ENCODE measurements around the gene PRDM4. TPM values are rescaled to one million over a fixed set of nuclear protein-coding genes. Genes with fewer than 3 reads are reported as not detected.

The PRDM4 gene, protein sequence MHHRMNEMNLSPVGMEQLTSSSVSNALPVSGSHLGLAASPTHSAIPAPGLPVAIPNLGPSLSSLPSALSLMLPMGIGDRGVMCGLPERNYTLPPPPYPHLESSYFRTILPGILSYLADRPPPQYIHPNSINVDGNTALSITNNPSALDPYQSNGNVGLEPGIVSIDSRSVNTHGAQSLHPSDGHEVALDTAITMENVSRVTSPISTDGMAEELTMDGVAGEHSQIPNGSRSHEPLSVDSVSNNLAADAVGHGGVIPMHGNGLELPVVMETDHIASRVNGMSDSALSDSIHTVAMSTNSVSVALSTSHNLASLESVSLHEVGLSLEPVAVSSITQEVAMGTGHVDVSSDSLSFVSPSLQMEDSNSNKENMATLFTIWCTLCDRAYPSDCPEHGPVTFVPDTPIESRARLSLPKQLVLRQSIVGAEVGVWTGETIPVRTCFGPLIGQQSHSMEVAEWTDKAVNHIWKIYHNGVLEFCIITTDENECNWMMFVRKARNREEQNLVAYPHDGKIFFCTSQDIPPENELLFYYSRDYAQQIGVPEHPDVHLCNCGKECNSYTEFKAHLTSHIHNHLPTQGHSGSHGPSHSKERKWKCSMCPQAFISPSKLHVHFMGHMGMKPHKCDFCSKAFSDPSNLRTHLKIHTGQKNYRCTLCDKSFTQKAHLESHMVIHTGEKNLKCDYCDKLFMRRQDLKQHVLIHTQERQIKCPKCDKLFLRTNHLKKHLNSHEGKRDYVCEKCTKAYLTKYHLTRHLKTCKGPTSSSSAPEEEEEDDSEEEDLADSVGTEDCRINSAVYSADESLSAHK
- total RNA-seq (2014; rRNA removed; shearing (Covaris generic); ENCODE audit: low replicate concordance): 26.1 and 31.5 TPM in 2 replicates

DNA sequence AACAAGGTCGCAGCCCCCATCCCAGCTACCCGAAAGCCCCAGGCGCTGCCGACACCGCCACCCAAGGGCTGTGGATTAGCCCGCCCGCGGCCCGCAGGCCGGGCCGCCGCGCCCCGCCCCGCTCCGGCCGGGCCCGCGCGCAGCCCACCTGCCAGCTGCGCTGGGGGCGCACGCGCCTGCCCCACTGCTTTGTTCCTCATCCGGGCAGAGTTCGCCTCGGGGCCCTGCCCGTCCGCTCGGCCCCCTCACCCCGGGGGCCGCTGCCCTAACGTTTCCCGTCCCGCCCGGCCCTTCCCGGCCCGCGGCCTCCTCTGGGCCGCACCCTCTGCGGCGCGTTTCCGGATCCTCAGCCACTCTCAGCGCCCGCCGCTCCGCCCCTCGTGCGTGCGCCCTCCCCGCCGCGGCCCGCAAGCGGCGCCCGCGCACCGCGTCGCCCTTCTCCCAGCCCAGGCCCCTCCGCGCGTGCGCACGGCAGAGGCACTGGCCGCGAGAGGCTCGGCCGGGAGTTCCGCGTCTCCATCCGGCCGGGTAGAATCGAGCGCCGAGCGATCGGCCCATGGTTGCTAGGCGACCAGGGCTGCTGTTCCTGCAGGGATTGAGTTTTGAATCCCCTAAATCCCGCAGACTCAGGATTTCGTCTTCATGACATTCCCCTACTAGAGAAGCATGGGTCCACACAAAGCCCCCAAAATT is at the start of gene PRDM4:
Gene PRDM4 (minus strand): TSS at position 329 of the 693 bp plus-strand sequence. CDS start 622 bp downstream, outside the sequence.
- H3K9ac ChIP-seq (ENCODE audit: low read length): peak within 1 kb of the TSS; percentile 96
- peak within 1 kb of the TSS; percentile 90 for H3K4me2 ChIP-seq (ENCODE audit: low read depth, low read length, poor library complexity, severe bottlenecking)

DNA sequence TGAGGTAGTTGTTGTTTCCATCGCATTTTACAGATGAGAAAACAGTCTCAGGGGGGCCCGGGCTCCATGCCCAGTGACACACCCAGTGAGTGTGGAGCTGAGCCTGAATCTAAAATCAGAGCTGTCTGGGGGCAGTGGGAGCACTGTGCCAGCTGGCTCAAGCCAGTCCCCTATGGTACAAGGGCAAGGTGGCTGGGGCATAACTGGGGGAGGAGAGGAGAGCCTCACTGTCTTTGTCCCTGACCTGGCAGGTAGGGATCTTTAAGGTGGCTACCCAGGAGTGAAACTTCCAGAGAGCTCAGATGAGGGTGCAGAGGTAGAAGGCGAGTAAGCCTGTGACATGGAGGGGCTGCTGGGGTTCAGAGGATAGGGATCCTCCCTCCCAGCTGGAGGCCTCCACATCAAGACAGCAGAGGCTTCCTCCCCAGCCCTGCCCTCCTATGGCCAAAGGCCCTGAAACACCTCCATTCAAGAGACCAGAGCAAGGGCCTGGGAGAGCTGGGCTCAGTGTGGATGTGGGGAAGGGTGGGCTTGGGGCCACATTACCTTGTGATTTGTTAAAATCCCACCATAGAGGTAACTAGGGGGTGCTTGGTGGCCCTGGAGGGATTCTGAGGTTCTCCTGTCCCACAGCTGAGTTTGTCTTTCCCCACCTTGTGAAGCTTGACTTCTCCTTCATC is 46.7 kb upstream of the PRDM4 start:
- no peak overlapping the region for H3K4me3 ChIP-seq (ENCODE audit: low read length)
- H3K9me3 ChIP-seq (ENCODE audit: low read length): no peaks in the 10 kb centered on the region
- H3K27ac ChIP-seq (ENCODE audit: low read length): no peak overlapping the region
- no peaks in the 10 kb centered on the region for H4K20me1 ChIP-seq (ENCODE audit: insufficient read depth, low read depth, low read length)
- H3K79me2 ChIP-seq (ENCODE audit: low read length): no peaks in the 10 kb centered on the region
- H3K27me3 ChIP-seq (ENCODE audit: low read length): no peaks in the 10 kb centered on the region
- no peaks in the 10 kb centered on the region for H3K9me2 ChIP-seq (replicated peaks; ENCODE audit: insufficient read depth, low read length)
- H3K4me1 ChIP-seq (ENCODE audit: low read length): no peaks in the 10 kb centered on the region
- no peak for DNase-seq
- no peaks in the 10 kb centered on the region for H3K36me3 ChIP-seq (ENCODE audit: insufficient read depth, low read length)
- H3K9ac ChIP-seq (ENCODE audit: low read length): no peak overlapping the region
- no peak overlapping the region for H2AFZ ChIP-seq (ENCODE audit: low read length)
- H3K4me2 ChIP-seq (ENCODE audit: low read depth, low read length, poor library complexity, severe bottlenecking): no peak overlapping the region

More for the DNA sequence above, at the start of gene PRDM4:
- H2AFZ ChIP-seq (ENCODE audit: low read length): peak within 1 kb of the TSS; percentile 100
- peaks cover 32% of the 10 kb centered on the region for H3K4me1 ChIP-seq (ENCODE audit: low read length)
- no peaks in the 10 kb centered on the region for H3K9me2 ChIP-seq (replicated peaks; ENCODE audit: insufficient read depth, low read length)
- peaks cover 46% of the 10 kb centered on the region for H3K79me2 ChIP-seq (ENCODE audit: low read length)
- peaks cover 3% of the 10 kb centered on the region; the same call in 1 of the 2 replicates for H3K9me3 ChIP-seq (ENCODE audit: low read length)
- H4K20me1 ChIP-seq (ENCODE audit: insufficient read depth, low read depth, low read length): peaks cover 10% of the 10 kb centered on the region
- no peaks in the 10 kb centered on the region for H3K27me3 ChIP-seq (ENCODE audit: low read length)
- peaks cover 28% of the 10 kb centered on the region for H3K36me3 ChIP-seq (ENCODE audit: insufficient read depth, low read length)
- no peak within 1 kb of the TSS; the same call in 1 of the 2 replicates for H3K27ac ChIP-seq (ENCODE audit: low read length)
- peak; percentile 98 for DNase-seq
- peak within 1 kb of the TSS; percentile 76 for H3K4me3 ChIP-seq (ENCODE audit: low read length)

DNA sequence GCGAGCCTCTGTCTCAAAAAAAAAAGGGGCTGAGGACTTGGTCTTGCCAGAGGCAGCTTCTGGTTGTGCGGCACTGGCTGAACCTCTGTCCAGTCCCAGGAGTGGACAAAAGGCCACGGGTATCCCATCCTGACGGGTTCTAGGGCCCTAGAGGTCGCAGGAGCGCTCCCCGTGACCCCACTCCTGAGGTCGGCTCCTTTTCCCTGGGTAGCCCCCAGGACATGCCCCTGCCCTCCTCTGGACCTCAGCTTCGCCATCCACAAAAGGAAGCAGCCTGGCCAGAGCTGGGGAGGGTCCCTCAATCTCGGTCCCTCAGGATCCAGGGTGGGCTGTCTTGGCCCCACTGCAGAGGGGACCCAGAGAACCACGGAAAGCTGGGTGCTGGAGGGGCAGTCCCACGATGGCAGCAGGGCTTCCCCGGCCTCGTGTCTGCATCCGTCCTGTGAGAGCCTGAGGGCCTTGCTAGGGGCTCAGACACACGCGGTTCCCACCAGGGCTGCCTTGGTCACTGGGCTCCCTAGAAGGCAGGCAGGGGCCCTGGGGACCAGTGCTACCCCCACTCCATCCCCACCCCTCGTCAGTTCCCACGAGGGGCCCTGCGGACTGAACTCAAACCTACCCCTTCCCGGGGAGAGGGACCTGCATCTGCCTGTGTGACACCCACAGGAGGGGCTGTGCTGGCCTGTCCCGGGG is 44.7 kb upstream of the PRDM4 start:
- Histone ChIP-seq H3K9me2 (replicated peaks; ENCODE audit: insufficient read depth, low read length) (no peaks in the 10 kb centered on the region), H3K36me3 (ENCODE audit: insufficient read depth, low read length) (no peaks in the 10 kb centered on the region), H2AFZ (ENCODE audit: low read length) (no peak overlapping the region), H3K4me2 (ENCODE audit: low read depth, low read length, poor library complexity, severe bottlenecking) (no peak overlapping the region), H3K27me3 (ENCODE audit: low read length) (no peaks in the 10 kb centered on the region), H3K79me2 (ENCODE audit: low read length) (no peaks in the 10 kb centered on the region), H3K4me1 (ENCODE audit: low read length) (no peaks in the 10 kb centered on the region), H3K9me3 (ENCODE audit: low read length) (no peaks in the 10 kb centered on the region), H3K27ac (ENCODE audit: low read length) (no peak overlapping the region), H4K20me1 (ENCODE audit: insufficient read depth, low read depth, low read length) (no peaks in the 10 kb centered on the region), H3K4me3 (ENCODE audit: low read length) (no peak overlapping the region), H3K9ac (ENCODE audit: low read length) (no peak overlapping the region)
- DNase-seq: no peak

DNA sequence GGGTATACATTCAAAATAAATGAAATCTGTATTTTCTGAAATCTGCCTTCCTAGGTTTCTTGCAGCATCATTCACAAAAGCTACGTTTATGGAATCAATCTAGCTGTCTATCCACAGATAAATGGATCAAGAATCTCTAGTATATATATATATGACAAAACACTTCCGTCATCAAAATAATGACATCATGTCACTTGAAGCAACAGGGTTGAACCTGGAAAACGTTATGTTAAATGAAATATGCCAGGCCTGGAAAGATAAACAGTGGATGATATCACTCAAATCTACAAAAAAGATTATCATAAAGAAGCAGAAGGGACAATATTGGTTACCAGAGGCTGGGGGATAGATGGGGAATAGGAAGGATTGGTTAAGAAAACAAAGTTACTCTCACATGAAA is 42.2 kb upstream of the PRDM4 start:
- no peak overlapping the region for H2AFZ ChIP-seq (ENCODE audit: low read length)
- H3K4me1 ChIP-seq (ENCODE audit: low read length): no peaks in the 10 kb centered on the region
- no peaks in the 10 kb centered on the region for H4K20me1 ChIP-seq (ENCODE audit: insufficient read depth, low read depth, low read length)

DNA sequence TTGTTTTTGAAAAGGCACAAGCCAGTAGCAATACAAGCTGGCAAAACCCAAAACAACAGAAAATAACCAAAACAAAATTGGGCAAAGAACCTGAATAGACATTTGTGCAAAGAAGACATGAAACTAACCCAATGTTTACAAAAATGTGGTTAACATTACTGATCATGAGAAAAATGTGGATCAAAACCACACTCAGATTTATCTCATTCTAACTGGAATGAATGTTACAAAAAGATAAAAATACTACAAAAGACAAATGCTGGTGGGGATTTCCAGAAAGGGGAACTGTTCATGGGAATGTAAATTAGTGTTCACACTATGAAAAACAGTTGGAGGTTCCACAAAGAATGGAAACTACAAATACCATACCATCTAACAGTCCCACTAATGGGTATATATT is 40.2 kb upstream of the PRDM4 start:
- no peaks in the 10 kb centered on the region for H3K9me2 ChIP-seq (replicated peaks; ENCODE audit: insufficient read depth, low read length)
- H3K27me3 ChIP-seq (ENCODE audit: low read length): no peaks in the 10 kb centered on the region
- no peak overlapping the region for H3K4me2 ChIP-seq (ENCODE audit: low read depth, low read length, poor library complexity, severe bottlenecking)
- H3K9me3 ChIP-seq (ENCODE audit: low read length): no peaks in the 10 kb centered on the region
- H3K9ac ChIP-seq (ENCODE audit: low read length): no peak overlapping the region
- no peak overlapping the region for H3K4me3 ChIP-seq (ENCODE audit: low read length)
- H3K36me3 ChIP-seq (ENCODE audit: insufficient read depth, low read length): no peaks in the 10 kb centered on the region
- H3K27ac ChIP-seq (ENCODE audit: low read length): no peak overlapping the region
- no peaks in the 10 kb centered on the region for H4K20me1 ChIP-seq (ENCODE audit: insufficient read depth, low read depth, low read length)
- no peak overlapping the region for H2AFZ ChIP-seq (ENCODE audit: low read length)
- no peak for DNase-seq
- no peaks in the 10 kb centered on the region for H3K79me2 ChIP-seq (ENCODE audit: low read length)
- H3K4me1 ChIP-seq (ENCODE audit: low read length): no peaks in the 10 kb centered on the region

More for the DNA sequence above, 42.2 kb upstream of the PRDM4 start:
- no peak overlapping the region for H3K27ac ChIP-seq (ENCODE audit: low read length)
- no peaks in the 10 kb centered on the region for H3K79me2 ChIP-seq (ENCODE audit: low read length)
- H3K9ac ChIP-seq (ENCODE audit: low read length): no peak overlapping the region
- no peak for DNase-seq
- no peaks in the 10 kb centered on the region for H3K9me3 ChIP-seq (ENCODE audit: low read length)
- H3K4me3 ChIP-seq (ENCODE audit: low read length): no peak overlapping the region
- H3K9me2 ChIP-seq (replicated peaks; ENCODE audit: insufficient read depth, low read length): no peaks in the 10 kb centered on the region
- H3K4me2 ChIP-seq (ENCODE audit: low read depth, low read length, poor library complexity, severe bottlenecking): no peak overlapping the region
- H3K27me3 ChIP-seq (ENCODE audit: low read length): no peaks in the 10 kb centered on the region
- H3K36me3 ChIP-seq (ENCODE audit: insufficient read depth, low read length): no peaks in the 10 kb centered on the region

DNA sequence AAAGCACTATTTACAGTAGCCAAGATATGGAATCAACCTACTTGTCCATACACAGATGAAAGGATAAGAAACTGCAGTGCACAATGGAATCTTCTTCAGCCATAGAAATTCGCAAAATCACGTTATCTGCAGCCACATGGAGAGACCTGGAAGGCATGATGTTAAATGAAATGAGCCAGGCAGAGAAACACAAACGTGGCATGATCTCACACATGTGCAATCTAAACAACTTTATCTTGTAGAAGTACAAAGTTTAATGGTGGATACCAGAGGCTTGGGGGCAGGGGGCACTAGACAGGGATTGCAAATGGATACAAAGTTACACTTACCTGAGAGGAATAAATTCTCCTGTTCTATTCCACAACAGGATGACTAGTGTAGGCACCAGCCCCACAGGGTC is 37.6 kb upstream of the PRDM4 start:
- DNase-seq: no peak
- no peaks in the 10 kb centered on the region for H3K9me3 ChIP-seq (ENCODE audit: low read length)
- H3K4me3 ChIP-seq (ENCODE audit: low read length): no peak overlapping the region
- H3K4me1 ChIP-seq (ENCODE audit: low read length): no peaks in the 10 kb centered on the region
- H3K9ac ChIP-seq (ENCODE audit: low read length): no peak overlapping the region
- H3K36me3 ChIP-seq (ENCODE audit: insufficient read depth, low read length): no peaks in the 10 kb centered on the region
- no peaks in the 10 kb centered on the region for H3K27me3 ChIP-seq (ENCODE audit: low read length)
- H3K9me2 ChIP-seq (replicated peaks; ENCODE audit: insufficient read depth, low read length): no peaks in the 10 kb centered on the region
- no peak overlapping the region for H3K27ac ChIP-seq (ENCODE audit: low read length)
- no peaks in the 10 kb centered on the region for H3K79me2 ChIP-seq (ENCODE audit: low read length)
- H3K4me2 ChIP-seq (ENCODE audit: low read depth, low read length, poor library complexity, severe bottlenecking): no peak overlapping the region
- no peaks in the 10 kb centered on the region for H4K20me1 ChIP-seq (ENCODE audit: insufficient read depth, low read depth, low read length)
- no peak overlapping the region for H2AFZ ChIP-seq (ENCODE audit: low read length)

DNA sequence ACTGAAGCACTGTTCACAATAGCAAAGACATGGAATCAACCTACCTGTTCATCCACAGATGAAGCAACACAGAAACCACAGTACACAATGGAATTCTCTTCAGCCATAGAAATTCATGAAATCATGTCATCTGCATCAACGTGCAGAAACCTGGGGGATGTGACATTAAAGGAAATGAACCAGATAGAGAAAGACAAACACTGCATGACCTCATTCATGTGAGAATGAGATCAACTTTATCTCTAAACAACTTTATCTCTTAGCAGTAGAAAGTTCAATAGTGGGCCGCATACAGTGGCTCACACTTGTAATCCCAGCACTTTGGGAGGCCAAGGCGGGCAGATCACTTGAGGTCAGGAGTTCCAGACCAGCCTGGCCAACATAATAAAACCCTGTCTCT is 33.5 kb upstream of the PRDM4 start:
- Histone ChIP-seq H3K9ac (ENCODE audit: low read length) (no peak overlapping the region), H3K9me3 (ENCODE audit: low read length) (no peaks in the 10 kb centered on the region), H3K4me1 (ENCODE audit: low read length) (no peaks in the 10 kb centered on the region), H3K27me3 (ENCODE audit: low read length) (no peaks in the 10 kb centered on the region), H3K36me3 (ENCODE audit: insufficient read depth, low read length) (no peaks in the 10 kb centered on the region), H3K79me2 (ENCODE audit: low read length) (no peaks in the 10 kb centered on the region), H4K20me1 (ENCODE audit: insufficient read depth, low read depth, low read length) (no peaks in the 10 kb centered on the region), H3K9me2 (replicated peaks; ENCODE audit: insufficient read depth, low read length) (no peaks in the 10 kb centered on the region), H3K4me2 (ENCODE audit: low read depth, low read length, poor library complexity, severe bottlenecking) (no peak overlapping the region), H2AFZ (ENCODE audit: low read length) (no peak overlapping the region), H3K4me3 (ENCODE audit: low read length) (no peak overlapping the region), H3K27ac (ENCODE audit: low read length) (no peak overlapping the region)
- DNase-seq: no peak

Measured in Karpas-422 (cell line).